ENCODE measurements around the gene PRSS22.

Gene PRSS22

DNA sequence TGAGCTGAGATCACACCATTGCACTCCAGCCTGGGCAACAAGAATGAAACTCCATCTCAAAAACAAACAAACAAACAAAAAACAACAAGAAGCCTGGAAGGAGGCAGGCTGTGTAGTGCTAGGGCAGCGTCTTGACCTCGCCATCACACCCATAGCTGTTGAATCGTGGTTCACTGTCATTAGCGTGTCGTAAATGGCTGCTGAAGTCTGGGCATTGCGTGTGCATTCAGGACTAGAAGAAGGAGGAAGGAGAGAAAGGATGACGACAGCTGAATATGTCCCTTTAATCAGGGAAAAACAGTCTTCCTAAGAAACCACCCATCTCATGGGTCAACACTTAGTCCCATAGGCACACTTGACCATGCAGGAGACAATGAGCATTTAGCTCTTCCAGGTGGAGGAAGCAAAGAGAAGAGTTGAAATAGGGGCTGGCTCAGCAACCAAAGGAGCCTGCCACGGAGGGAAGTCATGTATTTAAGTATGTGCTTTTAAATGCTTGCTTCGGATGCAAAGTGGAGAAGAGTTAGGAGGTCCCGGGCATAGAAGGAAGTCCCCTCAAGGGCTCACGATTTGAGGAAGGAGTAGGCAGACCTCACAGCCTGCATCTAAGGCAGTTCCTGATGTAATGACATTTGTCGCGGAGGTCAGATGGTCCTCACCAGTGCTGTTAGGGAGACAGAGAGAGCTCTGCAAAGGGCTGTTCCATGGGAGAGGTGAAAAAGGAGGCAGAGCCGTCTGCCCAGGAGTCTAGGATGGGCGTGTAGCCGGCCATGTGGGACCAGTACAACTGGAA is 8.8 kb downstream of the PRSS22 start:
- TF ChIP-seq, protein P1, sequence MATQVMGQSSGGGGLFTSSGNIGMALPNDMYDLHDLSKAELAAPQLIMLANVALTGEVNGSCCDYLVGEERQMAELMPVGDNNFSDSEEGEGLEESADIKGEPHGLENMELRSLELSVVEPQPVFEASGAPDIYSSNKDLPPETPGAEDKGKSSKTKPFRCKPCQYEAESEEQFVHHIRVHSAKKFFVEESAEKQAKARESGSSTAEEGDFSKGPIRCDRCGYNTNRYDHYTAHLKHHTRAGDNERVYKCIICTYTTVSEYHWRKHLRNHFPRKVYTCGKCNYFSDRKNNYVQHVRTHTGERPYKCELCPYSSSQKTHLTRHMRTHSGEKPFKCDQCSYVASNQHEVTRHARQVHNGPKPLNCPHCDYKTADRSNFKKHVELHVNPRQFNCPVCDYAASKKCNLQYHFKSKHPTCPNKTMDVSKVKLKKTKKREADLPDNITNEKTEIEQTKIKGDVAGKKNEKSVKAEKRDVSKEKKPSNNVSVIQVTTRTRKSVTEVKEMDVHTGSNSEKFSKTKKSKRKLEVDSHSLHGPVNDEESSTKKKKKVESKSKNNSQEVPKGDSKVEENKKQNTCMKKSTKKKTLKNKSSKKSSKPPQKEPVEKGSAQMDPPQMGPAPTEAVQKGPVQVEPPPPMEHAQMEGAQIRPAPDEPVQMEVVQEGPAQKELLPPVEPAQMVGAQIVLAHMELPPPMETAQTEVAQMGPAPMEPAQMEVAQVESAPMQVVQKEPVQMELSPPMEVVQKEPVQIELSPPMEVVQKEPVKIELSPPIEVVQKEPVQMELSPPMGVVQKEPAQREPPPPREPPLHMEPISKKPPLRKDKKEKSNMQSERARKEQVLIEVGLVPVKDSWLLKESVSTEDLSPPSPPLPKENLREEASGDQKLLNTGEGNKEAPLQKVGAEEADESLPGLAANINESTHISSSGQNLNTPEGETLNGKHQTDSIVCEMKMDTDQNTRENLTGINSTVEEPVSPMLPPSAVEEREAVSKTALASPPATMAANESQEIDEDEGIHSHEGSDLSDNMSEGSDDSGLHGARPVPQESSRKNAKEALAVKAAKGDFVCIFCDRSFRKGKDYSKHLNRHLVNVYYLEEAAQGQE (IDR thresholded peaks at IDR 0.05; ENCODE audit: insufficient read depth in 1 of 2, low read depth in 2 of 2, low read length in 2 of 2): no peak
- TF ChIP-seq SIN3A (IDR thresholded peaks at IDR 0.05; ENCODE audit: borderline replicate concordance, insufficient read depth, low read length) (no peak), TAF1 (IDR thresholded peaks at IDR 0.05; ENCODE audit: borderline replicate concordance, insufficient read depth, low read length) (no peak), FOXP2 (optimal IDR thresholded peaks at IDR 0.05; ENCODE audit: borderline replicate concordance, extremely low read depth, extremely low read length, insufficient read depth) (no peak), POLR2AphosphoS5 (IDR thresholded peaks at IDR 0.05; ENCODE audit: low read depth, low read length) (no peak)

DNA sequence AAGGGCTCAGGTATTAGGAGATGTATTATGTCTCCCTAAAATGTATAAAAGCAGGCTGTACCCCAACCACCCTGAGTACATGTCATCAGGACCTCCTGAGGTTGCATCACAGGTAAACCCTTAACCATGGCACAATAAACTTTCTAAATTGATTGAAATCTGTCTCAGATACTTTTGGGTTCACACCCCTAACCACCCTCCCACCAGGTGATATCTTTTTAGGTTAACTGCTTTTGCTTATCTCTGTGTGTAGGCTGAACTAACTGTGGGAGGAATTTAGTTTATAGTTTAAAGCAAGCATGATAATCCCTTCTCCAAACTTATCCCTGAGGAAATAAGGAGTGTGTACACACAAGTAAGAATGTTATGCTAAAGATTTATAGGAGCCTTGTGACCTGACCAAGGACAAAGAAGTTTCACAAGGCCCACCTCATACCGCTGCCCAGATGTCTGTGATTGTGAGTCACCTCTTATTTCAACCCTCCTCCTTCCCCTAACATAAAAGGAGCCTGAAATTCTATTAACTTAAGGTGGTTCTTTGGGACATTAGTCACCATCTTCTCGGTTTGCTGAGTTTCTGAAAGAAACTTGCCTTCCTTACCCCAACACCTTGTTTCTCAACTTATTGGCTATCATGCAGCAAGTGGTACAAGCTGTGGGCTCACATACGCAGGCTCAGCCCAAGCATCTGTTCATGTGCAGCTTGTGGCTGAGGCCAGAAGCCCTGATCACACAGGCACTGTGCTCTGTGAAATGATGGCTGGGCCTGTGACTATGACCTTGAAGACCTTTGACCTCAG is 11.3 kb downstream of the PRSS22 start:
- TF ChIP-seq FOXP2 (optimal IDR thresholded peaks at IDR 0.05; ENCODE audit: borderline replicate concordance, extremely low read depth, extremely low read length, insufficient read depth) (no peak), POLR2AphosphoS5 (IDR thresholded peaks at IDR 0.05; ENCODE audit: low read depth, low read length) (no peak), TAF1 (IDR thresholded peaks at IDR 0.05; ENCODE audit: borderline replicate concordance, insufficient read depth, low read length) (no peak), SIN3A (IDR thresholded peaks at IDR 0.05; ENCODE audit: borderline replicate concordance, insufficient read depth, low read length) (no peak)
- TF ChIP-seq, protein P1 (IDR thresholded peaks at IDR 0.05; ENCODE audit: insufficient read depth in 1 of 2, low read depth in 2 of 2, low read length in 2 of 2): no peak

DNA sequence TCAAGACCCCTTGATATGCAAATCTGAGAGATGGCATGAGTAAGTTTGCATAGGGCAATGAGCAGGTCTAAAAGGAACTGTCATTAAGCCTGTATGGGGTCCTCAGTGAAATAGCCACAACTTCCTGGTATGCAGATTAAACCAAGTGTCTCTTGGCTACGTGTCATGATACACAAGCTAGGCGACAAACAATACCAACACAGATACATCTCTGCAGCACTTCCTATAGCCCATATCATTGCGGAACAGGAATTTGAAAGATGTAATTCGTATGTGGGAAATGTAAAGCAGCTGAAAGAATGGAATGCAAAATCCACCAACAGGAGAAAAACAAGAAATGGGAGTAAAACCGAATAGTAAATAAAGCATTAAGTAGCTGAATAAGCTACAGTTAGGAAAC is 12.9 kb downstream of the PRSS22 start:
- TF ChIP-seq, protein P1 (IDR thresholded peaks at IDR 0.05; ENCODE audit: insufficient read depth in 1 of 2, low read depth in 2 of 2, low read length in 2 of 2): no peak
- TF ChIP-seq FOXP2 (optimal IDR thresholded peaks at IDR 0.05; ENCODE audit: borderline replicate concordance, extremely low read depth, extremely low read length, insufficient read depth) (no peak), SIN3A (IDR thresholded peaks at IDR 0.05; ENCODE audit: borderline replicate concordance, insufficient read depth, low read length) (no peak), TAF1 (IDR thresholded peaks at IDR 0.05; ENCODE audit: borderline replicate concordance, insufficient read depth, low read length) (no peak), POLR2AphosphoS5 (IDR thresholded peaks at IDR 0.05; ENCODE audit: low read depth, low read length) (no peak)

DNA sequence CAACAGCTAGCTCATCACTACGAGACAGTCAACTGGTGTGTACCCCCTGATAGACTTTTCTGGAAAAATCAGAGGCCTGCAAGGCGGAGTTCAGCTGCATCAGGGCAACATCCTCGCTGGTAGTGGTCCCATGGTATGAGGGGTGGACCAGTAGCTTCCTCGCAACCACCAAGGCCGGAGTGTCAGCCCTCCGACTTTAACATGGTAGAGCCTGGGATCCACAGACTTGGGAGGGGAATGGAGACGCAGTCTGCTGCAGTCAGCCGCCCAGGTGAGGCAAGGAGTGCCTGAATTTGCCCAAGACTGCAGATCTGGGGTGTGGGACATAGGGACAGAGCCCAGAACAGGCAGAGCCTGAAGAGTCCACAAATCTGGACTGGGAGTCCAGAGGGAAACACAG is 14.4 kb downstream of the PRSS22 start:
- no peak for TF ChIP-seq FOXP2 (optimal IDR thresholded peaks at IDR 0.05; ENCODE audit: borderline replicate concordance, extremely low read depth, extremely low read length, insufficient read depth)

DNA sequence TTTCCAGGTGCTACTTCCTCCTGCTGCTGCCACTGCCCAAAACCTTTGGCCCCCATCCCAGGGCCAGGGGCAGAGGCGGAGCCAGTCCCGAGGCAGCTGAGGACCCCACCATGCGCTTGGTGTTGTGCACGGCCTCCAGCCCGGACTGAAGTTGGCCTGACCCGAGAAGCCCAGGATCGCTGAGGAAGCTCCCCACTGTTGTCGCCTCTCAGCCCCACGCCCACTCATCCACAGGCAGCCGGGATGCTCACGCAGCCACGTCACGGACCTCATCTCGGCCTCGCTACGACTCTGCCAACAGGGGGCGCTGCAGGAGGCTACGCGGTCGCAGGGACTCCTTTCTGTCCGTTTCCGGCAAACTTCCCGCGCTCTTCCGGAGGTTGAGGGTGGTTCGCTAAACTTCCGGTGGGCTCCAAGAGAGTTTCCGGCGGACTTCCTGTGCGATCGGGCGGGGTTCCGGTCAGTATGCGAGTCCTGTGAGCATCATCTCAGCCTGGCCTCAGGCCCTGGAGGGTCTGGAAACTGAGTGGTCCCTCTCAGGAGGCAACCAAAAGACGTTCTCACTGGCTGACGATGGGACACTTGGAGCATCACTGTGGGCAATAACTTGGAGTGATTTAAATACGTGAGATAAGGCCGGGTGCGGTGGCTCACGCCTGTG is 15.5 kb downstream of the PRSS22 start:
- TF ChIP-seq POLR2AphosphoS5 (IDR thresholded peaks at IDR 0.05; ENCODE audit: low read depth, low read length): no peak; the same call in 1 of the 2 replicates
- TF ChIP-seq FOXP2 (optimal IDR thresholded peaks at IDR 0.05; ENCODE audit: borderline replicate concordance, extremely low read depth, extremely low read length, insufficient read depth): peak; percentile 72
